GM23338 (cell line): ENCODE results near the gene GTPBP1. TPM values are rescaled to one million over a fixed set of nuclear protein-coding genes. Genes with fewer than 3 reads are reported as not detected.

Experiments used
- CREB1 ChIP-seq: fragments of 250-450 bp; sonication (Bioruptor Pico); IDR thresholded peaks from 2 replicates; pipeline ENCODE4 v1.5.0; 2020; ENCODE audit warnings: low read depth, mild to moderate bottlenecking, moderate library complexity
- EZH2 ChIP-seq: fragments of 200-600 bp; sonication (generic); IDR thresholded peaks from one replicate; pipeline ENCODE4 v1.8.0; 2017; ENCODE audit warnings: antibody characterized with exemption, mild to moderate bottlenecking, low read depth; ENCODE audit not compliant: unreplicated experiment
- EZH2phosphoT487 ChIP-seq: fragments of 200-600 bp; sonication (generic); IDR thresholded peaks from one replicate; pipeline ENCODE4 v1.8.1; 2018; ENCODE audit warnings: antibody characterized with exemption; ENCODE audit not compliant: unreplicated experiment
- POLR2AphosphoS5 ChIP-seq: IDR thresholded peaks from 2 replicates; pipeline ENCODE4 v1.6.1; 2016; ENCODE audit warnings: antibody characterized with exemption, low read depth
- REST ChIP-seq: IDR thresholded peaks from one replicate; pipeline ENCODE4 v1.6.1; 2018; ENCODE audit warnings: antibody characterized with exemption; ENCODE audit not compliant: unreplicated experiment
- STAT1 ChIP-seq: IDR thresholded peaks from one replicate; pipeline ENCODE4 v1.6.1; 2016; ENCODE audit warnings: antibody characterized with exemption; ENCODE audit not compliant: unreplicated experiment
- ZNF114 ChIP-seq: fragments of 250-450 bp; sonication (Bioruptor Pico); IDR thresholded peaks from 2 replicates; pipeline ENCODE4 v1.5.0; 2020; ENCODE audit warnings: mild to moderate bottlenecking, moderate library complexity
- ZNF331 ChIP-seq: fragments of 250-450 bp; sonication (Bioruptor Pico); IDR thresholded peaks from 2 replicates; pipeline ENCODE4 v1.5.0; 2020; ENCODE audit warnings: low read depth, mild to moderate bottlenecking, moderate library complexity
- ZNF462 ChIP-seq: fragments of 250-450 bp; sonication (Bioruptor Pico); IDR thresholded peaks from 2 replicates; pipeline ENCODE4 v1.5.0; 2020; ENCODE audit warnings: mild to moderate bottlenecking, moderate library complexity
- polyA plus RNA-seq: library from polyadenylated mRNA; unstranded; fragments of >200 nt; fragmentation: Nextera tagmentation; extraction: Ambion mirVana; gene quantifications from 2 replicates; pipeline ENCODE4 v1.2.1, GENCODE V29; 2016
- total RNA-seq: library from RNA; depleted of rRNA; stranded (reverse); fragments of >200 nt; shearing (Covaris generic); gene quantifications from 2 replicates; pipeline ENCODE4 v1.2.3, GENCODE V29; 2014
- TF ChIP-seq, protein P1 (sequence below), 2 experiments: fragments of 200-600 bp in 1 of 2; sonication (generic) in 1 of 2; conservative IDR thresholded peaks; 2 replicates each; pipeline versions ENCODE4 v1.5.1 to v1.6.1; 2016 to 2017; ENCODE audit warnings: antibody characterized with exemption in 2 of 2, low read depth in 2 of 2, mild to moderate bottlenecking in 2 of 2, moderate library complexity in 1 of 2
- TF ChIP-seq, protein P2 (sequence below): IDR thresholded peaks from 2 replicates; pipeline ENCODE4 v1.6.1; 2016; ENCODE audit warnings: antibody characterized with exemption

GTPBP1 gene
- total and polyA plus RNA-seq, 2 experiments from 2014 or later = 27.2 to 88.4 TPM

GRCh38 chr22:38684895-38685294 lies 20.8 kb upstream of the GTPBP1 start (continued):
- TF ChIP-seq ZNF462 = no peak
- TF ChIP-seq CREB1 (CRISPR knock-in tag) = no peak
- TF ChIP-seq ZNF331 = no peak
- no peak for TF ChIP-seq EZH2
- TF ChIP-seq, protein P1, sequence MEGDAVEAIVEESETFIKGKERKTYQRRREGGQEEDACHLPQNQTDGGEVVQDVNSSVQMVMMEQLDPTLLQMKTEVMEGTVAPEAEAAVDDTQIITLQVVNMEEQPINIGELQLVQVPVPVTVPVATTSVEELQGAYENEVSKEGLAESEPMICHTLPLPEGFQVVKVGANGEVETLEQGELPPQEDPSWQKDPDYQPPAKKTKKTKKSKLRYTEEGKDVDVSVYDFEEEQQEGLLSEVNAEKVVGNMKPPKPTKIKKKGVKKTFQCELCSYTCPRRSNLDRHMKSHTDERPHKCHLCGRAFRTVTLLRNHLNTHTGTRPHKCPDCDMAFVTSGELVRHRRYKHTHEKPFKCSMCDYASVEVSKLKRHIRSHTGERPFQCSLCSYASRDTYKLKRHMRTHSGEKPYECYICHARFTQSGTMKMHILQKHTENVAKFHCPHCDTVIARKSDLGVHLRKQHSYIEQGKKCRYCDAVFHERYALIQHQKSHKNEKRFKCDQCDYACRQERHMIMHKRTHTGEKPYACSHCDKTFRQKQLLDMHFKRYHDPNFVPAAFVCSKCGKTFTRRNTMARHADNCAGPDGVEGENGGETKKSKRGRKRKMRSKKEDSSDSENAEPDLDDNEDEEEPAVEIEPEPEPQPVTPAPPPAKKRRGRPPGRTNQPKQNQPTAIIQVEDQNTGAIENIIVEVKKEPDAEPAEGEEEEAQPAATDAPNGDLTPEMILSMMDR (conservative IDR thresholded peaks at IDR 0.05; ENCODE audit: low read depth in 2 of 2) = no peak
- TF ChIP-seq, protein P2, sequence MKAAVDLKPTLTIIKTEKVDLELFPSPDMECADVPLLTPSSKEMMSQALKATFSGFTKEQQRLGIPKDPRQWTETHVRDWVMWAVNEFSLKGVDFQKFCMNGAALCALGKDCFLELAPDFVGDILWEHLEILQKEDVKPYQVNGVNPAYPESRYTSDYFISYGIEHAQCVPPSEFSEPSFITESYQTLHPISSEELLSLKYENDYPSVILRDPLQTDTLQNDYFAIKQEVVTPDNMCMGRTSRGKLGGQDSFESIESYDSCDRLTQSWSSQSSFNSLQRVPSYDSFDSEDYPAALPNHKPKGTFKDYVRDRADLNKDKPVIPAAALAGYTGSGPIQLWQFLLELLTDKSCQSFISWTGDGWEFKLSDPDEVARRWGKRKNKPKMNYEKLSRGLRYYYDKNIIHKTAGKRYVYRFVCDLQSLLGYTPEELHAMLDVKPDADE = no peak
- no peak for TF ChIP-seq STAT1
- TF ChIP-seq POLR2AphosphoS5 = no peak
- no peak for TF ChIP-seq EZH2phosphoT487
- TF ChIP-seq REST = no peak
- no peak for TF ChIP-seq ZNF114 (CRISPR knock-in tag)
